GM12891 (cell line): ENCODE data around the gene HAS3.

ENCODE experiments used
- DNase-seq: peaks from one replicate; pipeline ENCODE4 v3.0.0; 2011; ENCODE audit warnings: low spot score; ENCODE audit not compliant: insufficient read length
- FAIRE-seq: peaks from 2 replicates; lab custom pipeline; 2011; peaks lifted over from hg19 to GRCh38; lab: Jason Lieb, UNC
- PAX5 ChIP-seq: IDR thresholded peaks from 2 replicates; pipeline ENCODE4 v1.6.1; 2011; ENCODE audit warnings: low read length, moderate library complexity, mild to moderate bottlenecking; ENCODE audit not compliant: insufficient read depth, severe bottlenecking
- POLR2A ChIP-seq: IDR thresholded peaks from 2 replicates; pipeline ENCODE4 v1.6.1; 2011; ENCODE audit warnings: low read depth, low read length, control low read depth
- POLR2AphosphoS5 ChIP-seq: IDR thresholded peaks from 2 replicates; pipeline ENCODE4 v1.6.1; 2011; ENCODE audit warnings: low read depth, low read length, control low read depth
- POU2F2 ChIP-seq: IDR thresholded peaks from 2 replicates; pipeline ENCODE4 v1.6.1; 2011; ENCODE audit warnings: low read depth, mild to moderate bottlenecking, control low read depth, low read length, moderate library complexity
- SPI1 ChIP-seq: IDR thresholded peaks from 2 replicates; pipeline ENCODE4 v1.6.1; 2011; ENCODE audit warnings: low read depth, low read length, control low read depth
- TAF1 ChIP-seq: IDR thresholded peaks from 2 replicates; pipeline ENCODE4 v1.6.1; 2011; ENCODE audit warnings: low read depth, low read length, control low read depth

Gene HAS3

GRCh38 chr16:69109486-69110270, 4.2 kb downstream of the HAS3 start:
- FAIRE-seq (no peak), DNase-seq (no peak)
- TF ChIP-seq POLR2AphosphoS5, result no peak
- no peak for TF ChIP-seq TAF1
- no peak for TF ChIP-seq POU2F2
- TF ChIP-seq SPI1, result no peak
- TF ChIP-seq PAX5, result no peak
- no peak for TF ChIP-seq POLR2A

DNA sequence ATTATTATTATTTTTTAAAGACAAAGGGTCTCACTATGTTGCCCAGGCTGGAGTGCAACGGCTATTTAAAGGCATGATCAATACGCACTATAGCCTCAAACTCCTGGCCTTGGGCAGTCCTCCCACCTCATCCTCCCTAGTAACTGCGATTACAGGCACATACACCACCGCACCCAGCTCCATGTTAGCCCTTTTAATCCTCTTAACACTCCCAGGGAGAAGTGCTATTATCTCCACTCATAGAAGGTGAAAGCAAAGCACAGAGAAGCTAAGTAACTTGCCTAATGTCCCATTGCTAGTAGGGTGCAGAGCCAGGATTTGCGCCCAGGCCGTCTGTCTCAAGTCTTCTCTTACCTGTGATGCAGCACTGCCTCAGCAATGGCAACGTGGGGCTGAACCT, 5.0 kb downstream of the HAS3 start:
- FAIRE-seq (no peak), DNase-seq (no peak)
- no peak for TF ChIP-seq TAF1

DNA sequence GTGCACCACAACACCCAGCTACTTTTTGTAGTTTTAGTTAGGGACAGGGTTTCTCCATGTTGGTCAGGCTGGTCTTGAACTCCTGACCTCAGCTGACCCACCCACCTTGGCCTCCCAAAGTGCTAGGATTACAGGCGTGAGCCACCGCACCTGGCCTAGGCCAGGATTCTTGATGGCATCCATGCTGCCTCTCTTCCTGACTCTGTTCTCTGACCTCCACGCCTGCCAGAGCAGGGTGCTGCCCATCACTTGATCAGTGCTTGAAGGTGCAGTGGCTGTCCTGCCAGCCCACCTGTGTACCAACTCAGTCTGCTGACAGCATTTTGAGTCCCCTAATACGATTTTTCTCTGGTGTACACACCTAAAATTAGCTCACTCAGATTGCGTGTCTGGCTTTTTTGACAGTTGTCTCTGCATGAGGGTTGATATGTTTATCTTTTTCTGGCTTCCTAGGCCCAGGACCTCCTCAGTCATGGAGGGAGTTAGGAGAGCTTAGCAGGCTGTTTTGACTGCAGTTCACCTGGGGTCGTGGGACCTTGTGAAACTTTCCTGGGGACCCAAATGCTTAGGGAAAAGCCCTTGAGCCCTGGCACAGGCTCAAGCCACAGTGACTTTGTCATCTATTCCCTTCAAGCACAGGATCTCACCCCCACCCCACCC, 5.9 kb downstream of the HAS3 start:
- TF ChIP-seq SPI1 (no peak), POU2F2 (no peak), PAX5 (no peak), TAF1 (no peak), POLR2A (no peak), POLR2AphosphoS5 (no peak)
- DNase-seq (no peak), FAIRE-seq (no peak)

- TF ChIP-seq PAX5, result no peak
- no peak for TF ChIP-seq POLR2AphosphoS5
- TF ChIP-seq TAF1, result no peak
- TF ChIP-seq POU2F2, result no peak
- no peak for TF ChIP-seq POLR2A
- TF ChIP-seq SPI1, result no peak
- no peak for FAIRE-seq
- no peak for DNase-seq
Observed at GRCh38 chr16:69111876-69112230, 6.4 kb downstream of the HAS3 start.

- FAIRE-seq, result peak; percentile 68
- DNase-seq, result peak; percentile 80
- TF ChIP-seq TAF1, result no peak
- TF ChIP-seq POLR2AphosphoS5, result no peak
- no peak for TF ChIP-seq POLR2A
- no peak for TF ChIP-seq SPI1
- TF ChIP-seq POU2F2, result no peak
- TF ChIP-seq PAX5, result no peak
Observed at GRCh38 chr16:69112285-69113129, 7.1 kb downstream of the HAS3 start.

DNA sequence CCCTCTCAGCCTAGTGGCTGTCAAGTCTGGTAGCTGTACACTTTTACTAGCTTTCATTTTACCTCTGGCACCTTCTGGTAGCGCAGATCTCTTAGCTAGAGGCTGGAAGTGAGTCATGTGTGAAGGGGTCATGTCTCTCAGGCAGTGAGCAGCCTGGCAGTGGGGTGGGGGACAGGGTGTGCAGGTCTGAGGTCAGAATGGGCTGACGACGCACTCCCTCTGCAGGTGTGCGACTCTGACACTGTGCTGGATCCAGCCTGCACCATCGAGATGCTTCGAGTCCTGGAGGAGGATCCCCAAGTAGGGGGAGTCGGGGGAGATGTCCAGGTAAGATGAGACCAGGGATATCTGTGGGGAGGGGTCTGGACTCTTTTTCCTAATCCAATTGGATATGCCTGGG, 7.8 kb downstream of the HAS3 start:
- DNase-seq (no peak), FAIRE-seq (no peak)
- TF ChIP-seq POU2F2 (no peak), TAF1 (no peak), PAX5 (no peak), POLR2AphosphoS5 (no peak), SPI1 (no peak), POLR2A (no peak)

DNA sequence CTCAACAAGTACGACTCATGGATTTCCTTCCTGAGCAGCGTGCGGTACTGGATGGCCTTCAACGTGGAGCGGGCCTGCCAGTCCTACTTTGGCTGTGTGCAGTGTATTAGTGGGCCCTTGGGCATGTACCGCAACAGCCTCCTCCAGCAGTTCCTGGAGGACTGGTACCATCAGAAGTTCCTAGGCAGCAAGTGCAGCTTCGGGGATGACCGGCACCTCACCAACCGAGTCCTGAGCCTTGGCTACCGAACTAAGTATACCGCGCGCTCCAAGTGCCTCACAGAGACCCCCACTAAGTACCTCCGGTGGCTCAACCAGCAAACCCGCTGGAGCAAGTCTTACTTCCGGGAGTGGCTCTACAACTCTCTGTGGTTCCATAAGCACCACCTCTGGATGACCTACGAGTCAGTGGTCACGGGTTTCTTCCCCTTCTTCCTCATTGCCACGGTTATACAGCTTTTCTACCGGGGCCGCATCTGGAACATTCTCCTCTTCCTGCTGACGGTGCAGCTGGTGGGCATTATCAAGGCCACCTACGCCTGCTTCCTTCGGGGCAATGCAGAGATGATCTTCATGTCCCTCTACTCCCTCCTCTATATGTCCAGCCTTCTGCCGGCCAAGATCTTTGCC, 9.0 kb downstream of the HAS3 start:
- FAIRE-seq, result no peak
- no peak for DNase-seq
- TF ChIP-seq PAX5 (no peak), POLR2A (no peak), POLR2AphosphoS5 (no peak), SPI1 (no peak), POU2F2 (no peak), TAF1 (no peak)

- DNase-seq (no peak), FAIRE-seq (no peak)
- TF ChIP-seq TAF1 (no peak), POU2F2 (no peak), SPI1 (no peak)
Observed at GRCh38 chr16:69114976-69115355, 9.5 kb downstream of the HAS3 start.

DNA sequence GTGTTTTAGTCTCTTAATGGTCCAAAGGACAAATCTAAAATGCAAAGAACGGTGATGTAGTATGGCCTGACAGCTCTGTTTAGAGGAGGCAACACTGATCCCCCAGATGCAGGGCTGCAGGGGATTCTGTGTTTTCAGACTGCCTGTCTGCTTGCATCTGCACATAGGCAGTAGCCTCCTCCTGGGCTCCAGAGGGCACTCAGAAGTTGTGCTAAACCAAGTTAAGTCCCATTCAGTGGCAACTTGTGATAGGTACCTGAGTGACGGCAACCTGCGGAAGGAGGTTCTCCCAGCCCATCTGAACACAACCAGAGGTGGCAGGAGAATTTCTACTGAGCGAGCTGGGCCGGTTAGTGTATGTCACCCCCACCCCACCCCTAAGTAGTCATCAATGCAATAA, 9.9 kb downstream of the HAS3 start:
- TF ChIP-seq POU2F2, result no peak
- no peak for TF ChIP-seq POLR2AphosphoS5
- DNase-seq (no peak), FAIRE-seq (no peak)

DNA sequence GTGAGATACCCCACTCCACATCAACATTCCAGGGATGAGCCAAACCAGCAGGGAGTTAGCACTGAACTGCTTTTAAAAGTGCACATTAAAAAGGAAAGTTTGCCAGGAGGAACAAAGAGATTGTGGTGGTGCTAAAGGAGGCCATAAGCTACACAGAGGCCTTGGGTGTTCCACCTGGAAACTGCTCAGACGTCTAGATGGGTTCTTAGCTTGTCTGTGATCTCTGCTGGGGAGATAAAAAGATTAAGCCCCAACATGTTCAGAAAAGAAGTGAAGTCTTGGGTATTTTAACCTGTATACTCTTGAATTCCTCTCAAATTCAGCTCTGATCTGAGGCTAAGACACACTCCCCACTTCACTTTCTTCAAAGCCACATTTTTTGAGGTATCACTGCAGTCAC, 10.4 kb downstream of the HAS3 start:
- DNase-seq (no peak), FAIRE-seq (no peak)
- TF ChIP-seq POLR2A (no peak), SPI1 (no peak), TAF1 (no peak), POU2F2 (no peak), POLR2AphosphoS5 (no peak), PAX5 (no peak)
